B cell (primary cell): Measurements from ENCODE around the gene ECE2.

Experiments used
- EZH2 ChIP-seq: IDR thresholded peaks from 2 replicates; pipeline ENCODE4 v1.6.1; 2012; ENCODE audit warnings: borderline replicate concordance, low read depth, mild to moderate bottlenecking, moderate library complexity, low read length; ENCODE audit not compliant: insufficient read depth, poor library complexity, severe bottlenecking
- TF ChIP-seq, protein P1 (sequence below): fragments of 200-600 bp; IDR thresholded peaks from one replicate; pipeline ENCODE4 v1.8.0; 2022; ENCODE audit warnings: antibody characterized with exemption, mild to moderate bottlenecking

DNA sequence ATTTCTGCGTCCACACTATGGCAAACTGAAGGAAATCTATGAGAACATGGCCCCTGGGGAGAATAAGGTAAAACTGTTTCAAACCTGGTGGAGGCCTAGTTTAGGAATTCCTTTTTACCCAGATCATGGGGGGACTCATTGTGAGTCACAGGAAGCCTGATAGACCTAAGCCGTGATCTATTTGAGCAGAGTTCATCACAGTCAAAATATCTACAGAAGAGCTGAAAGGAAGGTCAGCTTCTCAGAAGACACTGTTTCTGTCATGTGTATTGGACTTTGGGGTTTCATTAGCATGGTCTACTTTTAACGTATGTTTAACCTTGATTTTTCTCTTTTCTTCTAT is 24.5 kb downstream of the ECE2 start:
- TF ChIP-seq, protein P1, sequence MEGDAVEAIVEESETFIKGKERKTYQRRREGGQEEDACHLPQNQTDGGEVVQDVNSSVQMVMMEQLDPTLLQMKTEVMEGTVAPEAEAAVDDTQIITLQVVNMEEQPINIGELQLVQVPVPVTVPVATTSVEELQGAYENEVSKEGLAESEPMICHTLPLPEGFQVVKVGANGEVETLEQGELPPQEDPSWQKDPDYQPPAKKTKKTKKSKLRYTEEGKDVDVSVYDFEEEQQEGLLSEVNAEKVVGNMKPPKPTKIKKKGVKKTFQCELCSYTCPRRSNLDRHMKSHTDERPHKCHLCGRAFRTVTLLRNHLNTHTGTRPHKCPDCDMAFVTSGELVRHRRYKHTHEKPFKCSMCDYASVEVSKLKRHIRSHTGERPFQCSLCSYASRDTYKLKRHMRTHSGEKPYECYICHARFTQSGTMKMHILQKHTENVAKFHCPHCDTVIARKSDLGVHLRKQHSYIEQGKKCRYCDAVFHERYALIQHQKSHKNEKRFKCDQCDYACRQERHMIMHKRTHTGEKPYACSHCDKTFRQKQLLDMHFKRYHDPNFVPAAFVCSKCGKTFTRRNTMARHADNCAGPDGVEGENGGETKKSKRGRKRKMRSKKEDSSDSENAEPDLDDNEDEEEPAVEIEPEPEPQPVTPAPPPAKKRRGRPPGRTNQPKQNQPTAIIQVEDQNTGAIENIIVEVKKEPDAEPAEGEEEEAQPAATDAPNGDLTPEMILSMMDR = no peak
- no peak for TF ChIP-seq EZH2
